Smooth muscle cell (in vitro differentiated cells): ENCODE results near the gene MYO1C. TPM values are rescaled to one million over a fixed set of nuclear protein-coding genes. Genes with fewer than 3 reads are reported as not detected.

Experiments used
- DNase-seq: peaks from one replicate; lab custom pipeline; 2025; ENCODE audit not compliant: unreplicated experiment; lab: John Stamatoyannopoulos, UW
- H2AFZ ChIP-seq: fragments of 200-600 bp; sonication (generic); 2 replicates; pipeline ENCODE4 v1.6.0; 2016; ENCODE audit warnings: antibody characterized with exemption, low read depth, mild to moderate bottlenecking
- H3F3A ChIP-seq: fragments of 200-600 bp; sonication (generic); 2 replicates; pipeline ENCODE4 v1.6.0; 2017; ENCODE audit warnings: antibody characterized with exemption, low read depth
- H3K27ac ChIP-seq: fragments of 200-600 bp; sonication (generic); 2 replicates; pipeline ENCODE4 v1.5.1; 2016; ENCODE audit warnings: low read depth, mild to moderate bottlenecking
- H3K27me3 ChIP-seq: fragments of 200-600 bp; sonication (generic); 2 replicates; pipeline ENCODE4 v1.6.1; 2016; ENCODE audit warnings: low read depth, mild to moderate bottlenecking
- H3K36me3 ChIP-seq: fragments of 200-600 bp; sonication (generic); 2 replicates; pipeline ENCODE4 v1.5.1; 2016; ENCODE audit warnings: low read depth
- H3K4me1 ChIP-seq: fragments of 200-600 bp; sonication (generic); 2 replicates; pipeline ENCODE4 v1.5.1; 2016; ENCODE audit warnings: low read depth
- H3K4me2 ChIP-seq: fragments of 200-600 bp; sonication (generic); 2 replicates; pipeline ENCODE4 v1.6.0; 2016; ENCODE audit warnings: mild to moderate bottlenecking
- H3K4me3 ChIP-seq: fragments of 200-600 bp; sonication (generic); 2 replicates; pipeline ENCODE4 v1.5.1; 2016; ENCODE audit warnings: mild to moderate bottlenecking
- H3K79me2 ChIP-seq: fragments of 200-600 bp; sonication (generic); 2 replicates; pipeline ENCODE4 v1.6.0; 2016; ENCODE audit warnings: low read depth, mild to moderate bottlenecking
- H3K9ac ChIP-seq: fragments of 200-600 bp; sonication (generic); 2 replicates; pipeline ENCODE4 v1.6.0; 2016; ENCODE audit warnings: low read depth
- H3K9me3 ChIP-seq: fragments of 200-600 bp; sonication (generic); replicated peaks from 2 replicates; pipeline ENCODE4 v1.5.1; 2016; ENCODE audit warnings: low read depth
- H4K20me1 ChIP-seq: fragments of 200-600 bp; sonication (generic); 2 replicates; pipeline ENCODE4 v1.6.0; 2016; ENCODE audit warnings: low read depth
- WGBS: methylation state at CpG from one replicate; pipeline ENCODE4 v1.1.7; 2016; ENCODE audit warnings: low lambda C conversion rate; 5-methylcytosine and 5-hydroxymethylcytosine counted together
- polyA plus RNA-seq: library from polyadenylated mRNA; unstranded; fragments of >200 nt; fragmentation: Nextera tagmentation; extraction: Ambion mirVana; gene quantifications from 2 replicates; pipeline ENCODE4 v1.2.1, GENCODE V29; 2016
- total RNA-seq: library from RNA; depleted of rRNA; stranded (reverse); fragments of >200 nt; gene quantifications from 2 replicates; pipeline ENCODE4 v1.2.3, GENCODE V29; 2014
- TF ChIP-seq, protein P1 (sequence below): fragments of 200-600 bp; sonication (generic); IDR thresholded peaks from 2 replicates; pipeline ENCODE4 v1.5.1; 2017; ENCODE audit warnings: borderline replicate concordance, mild to moderate bottlenecking, antibody characterized with exemption; ENCODE audit not compliant: insufficient read depth, poor library complexity, severe bottlenecking

MYO1C gene
- total and polyA plus RNA-seq, 2 experiments from 2014 or later: 80.4 to 81.5 TPM

- no peaks in the 10 kb centered on the region for H3K9me3 ChIP-seq
- H3K36me3 ChIP-seq: no peaks in the 10 kb centered on the region
- peaks cover 18% of the 10 kb centered on the region for H4K20me1 ChIP-seq
- H3K27ac ChIP-seq: no peak overlapping the region
- no peaks in the 10 kb centered on the region for H3F3A ChIP-seq
- no peaks in the 10 kb centered on the region for H3K27me3 ChIP-seq
- H2AFZ ChIP-seq: no peak overlapping the region
- 96% methylated on average over 18 of the region's 18 CpGs for WGBS
- no peak for DNase-seq
- no peak overlapping the region for H3K9ac ChIP-seq
- TF ChIP-seq, protein P1, sequence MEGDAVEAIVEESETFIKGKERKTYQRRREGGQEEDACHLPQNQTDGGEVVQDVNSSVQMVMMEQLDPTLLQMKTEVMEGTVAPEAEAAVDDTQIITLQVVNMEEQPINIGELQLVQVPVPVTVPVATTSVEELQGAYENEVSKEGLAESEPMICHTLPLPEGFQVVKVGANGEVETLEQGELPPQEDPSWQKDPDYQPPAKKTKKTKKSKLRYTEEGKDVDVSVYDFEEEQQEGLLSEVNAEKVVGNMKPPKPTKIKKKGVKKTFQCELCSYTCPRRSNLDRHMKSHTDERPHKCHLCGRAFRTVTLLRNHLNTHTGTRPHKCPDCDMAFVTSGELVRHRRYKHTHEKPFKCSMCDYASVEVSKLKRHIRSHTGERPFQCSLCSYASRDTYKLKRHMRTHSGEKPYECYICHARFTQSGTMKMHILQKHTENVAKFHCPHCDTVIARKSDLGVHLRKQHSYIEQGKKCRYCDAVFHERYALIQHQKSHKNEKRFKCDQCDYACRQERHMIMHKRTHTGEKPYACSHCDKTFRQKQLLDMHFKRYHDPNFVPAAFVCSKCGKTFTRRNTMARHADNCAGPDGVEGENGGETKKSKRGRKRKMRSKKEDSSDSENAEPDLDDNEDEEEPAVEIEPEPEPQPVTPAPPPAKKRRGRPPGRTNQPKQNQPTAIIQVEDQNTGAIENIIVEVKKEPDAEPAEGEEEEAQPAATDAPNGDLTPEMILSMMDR: no peak
- no peak overlapping the region for H3K4me2 ChIP-seq
- H3K4me3 ChIP-seq: no peak overlapping the region
- H3K4me1 ChIP-seq: peaks cover 6% of the 10 kb centered on the region
- no peaks in the 10 kb centered on the region for H3K79me2 ChIP-seq
Measured at GRCh38 chr17:1480747-1481465, 11.6 kb downstream of the MYO1C start.

GRCh38 chr17:1478418-1478817, 14.1 kb downstream of the MYO1C start:
- Histone ChIP-seq H3K4me3 (no peak overlapping the region), H3K36me3 (no peaks in the 10 kb centered on the region), H3K4me1 (no peaks in the 10 kb centered on the region), H3K4me2 (no peak overlapping the region), H3K9ac (no peak overlapping the region), H3K27ac (no peak overlapping the region), H2AFZ (no peak overlapping the region), H3K27me3 (no peaks in the 10 kb centered on the region), H3K9me3 (no peaks in the 10 kb centered on the region), H4K20me1 (peaks cover 29% of the 10 kb centered on the region), H3F3A (no peaks in the 10 kb centered on the region), H3K79me2 (no peaks in the 10 kb centered on the region)
- 98% methylated on average over 20 of the region's 26 CpGs for WGBS
- no peak for DNase-seq
- TF ChIP-seq, protein P1: no peak

GRCh38 chr17:1475321-1475854, 17.1 kb downstream of the MYO1C start:
- WGBS: 96% methylated on average over 15 of the region's 15 CpGs
- no peaks in the 10 kb centered on the region for H3K36me3 ChIP-seq
- no peak overlapping the region for H3K4me2 ChIP-seq
- no peaks in the 10 kb centered on the region for H3K79me2 ChIP-seq
- H3K9me3 ChIP-seq: no peaks in the 10 kb centered on the region
- no peak overlapping the region for H2AFZ ChIP-seq
- no peak overlapping the region for H3K27ac ChIP-seq
- no peak for DNase-seq
- H3K9ac ChIP-seq: no peak overlapping the region
- H4K20me1 ChIP-seq: peaks cover 18% of the 10 kb centered on the region
- H3K4me1 ChIP-seq: no peaks in the 10 kb centered on the region
- TF ChIP-seq, protein P1: no peak
- H3K27me3 ChIP-seq: no peaks in the 10 kb centered on the region
- no peaks in the 10 kb centered on the region for H3F3A ChIP-seq
- H3K4me3 ChIP-seq: no peak overlapping the region
